Caki2 (cell line): ENCODE measurements around the gene ST3GAL3. TPM values are rescaled to one million over a fixed set of nuclear protein-coding genes. Genes with fewer than 3 reads are reported as not detected.
A peak's percentile ranks its signal among the peaks of the same experiment; 100 is the strongest.

ENCODE experiments used
- DNase-seq: peaks from one replicate; pipeline ENCODE4 v3.0.0-alpha.2; 2015; ENCODE audit warnings: low read depth
- in situ Hi-C: cut with HindIII; loops from 2 replicates; pipeline ENCODE4 v1.10.0; 2016; ENCODE audit warnings: low sequenced_read_pairs, low pct_unique_long_range_greater_than_20kb, mixed read lengths
- total RNA-seq: library from RNA; depleted of rRNA; stranded (reverse); fragments of >200 nt; shearing (Covaris generic); gene quantifications from 2 replicates; pipeline ENCODE4 v1.2.3, GENCODE V29; 2014; ENCODE audit warnings: low replicate concordance

The ST3GAL3 gene
- total RNA-seq, 1 experiment from 2014 or later: 18.0 TPM

DNA sequence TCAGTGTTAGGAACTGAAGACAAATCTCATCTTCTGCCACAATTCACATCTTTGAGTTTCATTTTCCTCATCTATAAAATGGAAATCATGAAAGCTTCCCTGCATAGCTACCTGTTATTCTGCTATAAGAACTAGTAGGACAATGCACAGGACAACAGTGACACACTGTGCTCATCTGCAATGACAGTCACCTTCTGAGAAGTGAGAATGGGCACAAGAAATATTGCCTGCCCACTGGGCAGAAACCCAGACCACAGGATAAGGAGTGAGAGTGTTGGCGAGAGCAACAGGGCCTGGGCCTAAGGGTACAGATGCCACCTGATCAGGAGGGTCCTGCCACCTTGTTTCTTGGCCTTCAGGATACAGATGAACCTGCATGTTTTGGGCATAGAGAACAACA, 203.0 kb downstream of the ST3GAL3 start:
- in situ Hi-C loops: no loop called here
- DNase-seq: no peak

DNA sequence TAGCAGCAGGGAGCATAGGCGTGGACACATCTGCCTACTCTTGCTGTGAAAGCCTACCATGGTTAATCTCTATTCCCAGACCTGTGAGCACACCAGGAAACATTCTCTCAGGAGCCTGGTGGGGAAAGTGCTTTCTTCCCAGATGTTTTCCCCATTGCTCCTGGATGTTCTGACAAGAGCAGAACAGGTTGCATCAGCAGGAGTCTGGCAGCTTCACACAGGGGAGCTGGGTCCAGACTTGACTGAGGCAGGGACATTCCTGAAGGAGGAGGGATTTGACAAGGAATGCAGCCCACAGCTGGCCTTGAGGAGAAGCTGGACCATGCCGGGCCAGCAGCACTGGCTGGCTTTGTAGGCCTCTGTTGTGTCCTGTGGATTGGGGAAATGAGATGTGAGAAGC, 205.3 kb downstream of the ST3GAL3 start:
- no peak for DNase-seq
- in situ Hi-C loops: no loop called here

DNA sequence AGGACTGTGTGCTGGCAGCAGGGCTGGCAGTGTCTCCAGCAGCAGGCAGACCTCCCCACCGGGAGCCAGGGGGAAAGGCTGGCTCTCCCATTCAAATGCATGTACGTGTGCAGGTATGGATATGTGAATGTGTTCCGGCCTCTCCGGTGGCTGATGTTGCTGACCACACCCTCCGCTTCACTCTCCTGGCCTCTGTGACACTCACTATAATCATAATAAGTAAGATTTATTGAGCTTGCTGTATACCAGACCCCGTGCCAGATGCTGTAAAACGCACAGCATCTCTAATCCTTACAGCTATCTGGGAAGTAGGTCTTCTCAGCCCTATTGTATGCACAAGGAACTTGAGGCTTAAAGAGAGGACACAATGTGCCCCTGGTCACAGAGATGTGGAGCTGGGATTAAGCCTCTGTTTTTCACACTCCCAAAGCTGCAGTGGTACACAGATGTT, 205.7 kb downstream of the ST3GAL3 start:
- in situ Hi-C loops: no loop called here
- no peak for DNase-seq

DNA sequence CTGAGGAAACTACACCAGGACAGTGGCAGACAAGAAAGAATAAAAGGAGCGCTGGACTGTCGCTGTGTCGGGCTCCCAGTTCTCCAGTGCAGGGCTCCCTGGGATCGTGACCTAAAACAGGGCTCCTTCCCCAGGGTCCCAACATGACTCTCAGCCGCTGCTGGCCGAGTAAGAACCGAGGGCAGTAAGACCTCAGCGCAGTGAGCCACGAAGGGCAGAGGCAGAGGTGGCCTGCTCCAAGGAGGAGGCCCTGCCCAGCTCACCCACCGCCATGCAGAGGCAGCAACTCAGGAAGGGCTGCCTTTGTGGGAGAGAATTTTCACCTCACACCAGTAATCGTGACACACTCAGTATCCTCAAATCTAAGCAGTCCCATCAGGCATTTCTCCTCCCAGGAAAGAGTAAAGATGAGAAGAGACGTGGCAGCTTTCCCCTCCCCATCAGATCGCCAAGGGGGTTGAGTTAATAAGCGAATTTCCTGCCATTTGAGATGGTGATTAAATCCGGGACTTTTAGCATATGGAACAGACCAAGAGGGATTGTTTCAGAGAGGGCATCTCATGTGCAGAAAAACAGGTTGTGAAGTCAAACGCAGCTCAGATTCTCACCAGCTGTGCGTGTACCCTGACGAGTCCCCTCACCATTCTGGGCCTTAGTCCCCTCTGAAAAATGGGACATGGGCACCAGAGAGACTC, 206.5 kb downstream of the ST3GAL3 start:
- no peak for DNase-seq
- in situ Hi-C loops: no loop called here

DNA sequence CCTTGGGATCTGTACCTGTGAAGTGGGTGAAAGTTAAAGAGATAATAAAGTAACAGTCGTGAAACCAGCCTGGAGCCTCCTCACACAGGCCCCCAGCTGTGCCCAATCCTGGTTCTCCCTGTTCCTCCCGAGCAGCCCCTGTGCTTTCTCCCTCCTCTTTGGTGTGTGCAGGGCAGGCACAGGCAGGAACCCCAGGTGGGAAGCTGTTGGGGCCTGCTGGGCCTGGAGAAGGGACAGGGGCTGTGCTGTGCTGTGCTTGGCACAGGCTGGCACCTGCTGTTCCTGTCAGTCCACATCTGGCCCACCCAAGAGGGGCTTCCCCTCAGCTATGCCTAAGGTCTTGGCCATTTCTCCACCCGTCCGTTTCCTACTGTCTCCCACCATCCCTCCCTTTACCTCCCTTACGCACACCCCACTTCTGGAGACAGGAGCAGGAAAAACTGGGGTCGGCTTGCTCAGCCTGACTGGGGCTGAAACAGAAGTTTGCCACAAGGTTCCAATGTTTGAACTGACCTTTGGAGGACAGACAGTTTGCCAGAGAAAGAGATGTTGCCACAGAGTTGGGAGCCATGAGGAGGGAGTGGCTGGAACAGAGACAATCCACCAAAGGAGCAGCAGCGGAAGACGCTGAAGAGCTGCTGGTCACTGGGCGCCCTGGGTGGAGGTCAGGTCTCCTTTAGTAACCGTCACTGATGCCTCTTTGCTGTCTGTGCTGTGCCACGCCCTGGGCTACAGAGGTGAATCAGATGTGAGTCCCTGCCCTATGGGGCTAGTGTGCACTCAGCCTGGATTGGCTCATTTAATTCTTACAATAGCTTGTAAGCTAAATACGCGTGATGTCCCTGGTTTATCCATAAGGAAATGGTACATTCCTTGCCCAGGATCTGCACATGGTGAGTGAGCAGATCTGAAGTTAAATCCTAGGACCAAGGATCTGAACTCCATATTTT, 207.5 kb downstream of the ST3GAL3 start:
- DNase-seq: no peak
- in situ Hi-C loops: no loop called here

DNA sequence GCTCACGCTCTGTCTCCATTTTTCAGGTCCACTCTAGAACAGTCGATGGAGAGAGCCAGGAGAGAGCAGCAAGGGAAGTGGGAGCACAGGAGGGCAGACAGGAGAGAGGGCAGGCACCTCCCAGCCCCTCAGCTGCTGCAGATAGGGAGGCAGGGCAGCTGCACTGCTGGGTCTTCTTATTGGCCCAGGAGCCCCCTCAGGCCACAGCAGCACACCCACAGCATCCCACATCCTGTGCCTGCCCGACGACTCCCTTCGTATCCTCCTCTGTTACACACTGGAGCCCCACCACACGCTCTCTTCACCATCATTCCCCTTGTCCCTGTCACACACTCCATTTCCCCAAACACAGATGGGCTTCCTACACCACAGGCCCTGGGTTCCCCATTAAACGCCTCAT, 212.6 kb downstream of the ST3GAL3 start:
- in situ Hi-C loops: no loop called here
- no peak for DNase-seq

DNA sequence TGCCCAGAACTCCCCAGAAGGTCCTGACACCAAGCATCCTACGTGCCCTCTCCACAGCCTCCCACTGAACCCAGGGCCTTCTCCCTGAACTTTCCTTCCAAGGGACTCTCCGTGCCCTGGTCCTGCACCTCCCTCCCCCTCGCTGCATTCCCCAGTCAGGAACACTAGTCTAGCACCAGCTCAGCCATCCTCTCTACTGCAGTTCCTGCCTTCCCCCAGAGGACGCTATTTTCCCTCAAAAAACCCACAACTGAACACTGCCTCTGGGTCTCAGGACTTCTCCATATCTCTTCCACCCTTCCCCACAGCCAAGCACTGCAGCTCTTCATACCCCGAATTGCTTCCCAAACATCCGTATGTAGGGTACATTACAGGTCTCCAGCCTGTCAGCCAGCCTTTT, 213.7 kb downstream of the ST3GAL3 start:
- no peak for DNase-seq
- in situ Hi-C loops: no loop called here

DNA sequence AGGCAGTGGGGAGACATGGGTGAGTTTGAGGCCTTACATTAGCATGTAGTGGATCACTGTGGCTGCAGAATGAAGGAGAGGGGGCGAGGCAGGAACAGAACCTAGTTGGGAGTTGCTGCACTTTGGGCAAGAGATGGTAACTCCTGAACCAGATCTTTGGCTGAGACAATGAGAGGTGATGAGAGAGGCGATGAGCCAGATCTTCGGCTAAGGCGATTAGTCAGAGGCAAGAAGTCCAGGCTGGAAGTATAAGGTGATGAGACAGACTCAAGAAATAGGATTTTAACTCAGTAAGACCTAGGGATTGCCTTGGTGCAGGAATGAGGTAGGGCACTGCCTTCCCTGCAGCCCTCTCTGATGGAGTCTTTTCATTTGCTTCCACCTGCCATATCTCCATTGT, 217.2 kb downstream of the ST3GAL3 start:
- DNase-seq: no peak
- in situ Hi-C loops: no loop called here

DNA sequence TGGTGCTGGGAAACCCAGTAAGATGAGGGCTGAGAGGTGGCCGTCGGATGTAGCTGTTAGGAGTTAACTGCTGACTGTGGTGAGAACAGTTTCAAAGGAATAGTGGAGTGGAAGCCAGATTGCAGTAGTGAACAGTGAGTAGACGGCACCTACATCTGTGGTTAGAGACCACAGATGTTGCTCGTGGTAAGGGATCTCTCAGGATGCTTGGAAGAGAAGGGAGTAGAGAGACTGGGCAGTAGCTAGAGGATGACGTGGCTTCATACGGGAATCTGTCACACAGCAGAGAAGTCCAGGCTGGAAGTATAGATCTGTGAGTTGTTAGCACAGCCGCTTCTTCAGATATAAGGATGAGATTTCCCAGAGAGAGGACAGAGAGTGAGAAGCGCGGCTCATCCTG, 218.5 kb downstream of the ST3GAL3 start:
- in situ Hi-C loops: no loop called here
- DNase-seq: no peak

DNA sequence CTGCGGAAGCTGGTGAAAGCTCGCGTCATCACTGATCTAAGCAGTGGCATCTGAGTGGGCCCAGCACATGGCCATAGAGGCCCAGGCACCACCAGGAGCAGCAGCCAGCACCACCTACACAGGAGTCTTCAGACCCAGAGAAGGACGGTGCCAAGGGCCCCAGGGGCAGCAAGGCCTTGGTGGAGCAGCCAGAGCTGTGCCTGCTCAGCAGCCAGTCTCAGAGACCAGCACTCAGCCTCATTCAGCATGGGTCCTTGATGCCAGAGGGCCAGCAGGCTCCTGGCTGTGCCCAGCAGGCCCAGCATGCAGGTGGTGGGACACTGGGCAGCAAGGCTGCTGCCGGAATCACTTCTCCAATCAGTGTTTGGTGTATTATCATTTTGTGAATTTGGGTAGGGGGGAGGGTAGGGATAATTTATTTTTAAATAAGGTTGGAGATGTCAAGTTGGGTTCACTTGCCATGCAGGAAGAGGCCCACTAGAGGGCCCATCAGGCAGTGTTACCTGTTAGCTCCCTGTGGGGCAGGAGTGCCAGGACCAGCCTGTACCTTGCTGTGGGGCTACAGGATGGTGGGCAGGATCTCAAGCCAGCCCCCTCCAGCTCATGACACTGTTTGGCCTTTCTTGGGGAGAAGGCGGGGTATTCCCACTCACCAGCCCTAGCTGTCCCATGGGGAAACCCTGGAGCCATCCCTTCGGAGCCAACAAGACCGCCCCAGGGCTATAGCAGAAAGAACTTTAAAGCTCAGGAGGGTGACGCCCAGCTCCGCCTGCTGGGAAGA, 223.0 kb downstream of the ST3GAL3 start:
- in situ Hi-C loops: no loop called here
- DNase-seq: no peak

DNA sequence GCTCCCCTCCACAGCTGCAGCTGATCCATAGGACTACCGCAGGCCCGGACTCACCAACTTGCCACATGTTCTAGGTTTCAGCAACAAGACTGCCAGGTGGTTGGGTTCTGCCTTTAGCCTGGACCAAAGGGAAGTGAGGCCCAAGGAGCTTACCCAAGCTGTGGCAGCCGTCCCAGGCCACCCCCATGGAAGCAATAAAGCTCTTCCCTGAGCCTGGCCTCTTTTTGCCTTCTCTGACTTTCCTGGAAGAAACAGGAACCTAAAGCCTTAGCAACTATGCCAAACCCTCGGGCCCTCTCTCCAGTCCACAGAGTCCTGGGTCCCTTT, 223.6 kb downstream of the ST3GAL3 start:
- DNase-seq: no peak
- in situ Hi-C loops: no loop called here

DNA sequence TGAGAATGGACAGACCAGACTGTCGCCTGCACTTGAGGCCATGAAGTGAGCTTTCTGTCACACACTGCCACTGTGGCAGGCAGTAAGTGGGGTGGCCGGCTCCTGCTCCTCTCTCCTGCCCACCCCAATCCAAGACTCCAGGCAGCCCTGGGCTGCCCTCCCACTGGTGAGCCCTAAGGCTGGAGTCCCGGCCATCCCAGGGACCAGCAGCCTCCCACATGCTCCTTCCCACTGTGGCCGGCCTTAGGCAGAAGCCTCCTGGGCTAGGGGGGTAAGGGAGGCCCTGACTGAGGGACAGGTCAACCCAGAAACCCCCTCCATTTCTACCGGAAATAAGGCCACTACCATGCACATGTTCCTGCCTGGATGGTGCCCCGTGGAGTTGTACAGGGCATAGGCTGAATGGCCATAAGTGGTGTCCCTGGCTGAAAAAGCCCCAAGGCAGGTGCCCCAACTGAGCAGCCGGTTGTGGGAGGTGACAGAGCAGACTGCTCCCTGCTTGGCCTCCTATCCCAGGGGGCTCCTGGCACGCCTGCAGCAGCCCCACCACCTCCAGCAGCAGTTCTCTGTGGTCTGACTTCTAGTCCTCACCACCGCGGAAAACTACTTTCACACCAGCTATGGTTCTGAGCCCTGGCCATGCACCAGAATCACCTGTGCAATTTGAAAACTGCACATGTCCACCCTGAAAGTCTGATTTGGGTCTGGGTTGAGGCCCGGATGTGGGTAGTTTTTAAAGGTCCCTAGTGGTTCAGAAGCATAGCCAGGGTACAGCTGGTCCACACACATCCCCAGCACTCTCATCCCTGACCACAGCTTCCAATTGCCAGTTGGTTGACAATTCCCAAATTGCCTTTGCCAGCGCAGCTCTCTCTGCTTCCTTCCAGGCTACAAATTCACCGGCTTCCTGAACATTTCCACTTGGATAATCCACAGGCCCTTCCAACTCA, 224.7 kb downstream of the ST3GAL3 start:
- in situ Hi-C loops: no loop called here
- DNase-seq: no peak

DNA sequence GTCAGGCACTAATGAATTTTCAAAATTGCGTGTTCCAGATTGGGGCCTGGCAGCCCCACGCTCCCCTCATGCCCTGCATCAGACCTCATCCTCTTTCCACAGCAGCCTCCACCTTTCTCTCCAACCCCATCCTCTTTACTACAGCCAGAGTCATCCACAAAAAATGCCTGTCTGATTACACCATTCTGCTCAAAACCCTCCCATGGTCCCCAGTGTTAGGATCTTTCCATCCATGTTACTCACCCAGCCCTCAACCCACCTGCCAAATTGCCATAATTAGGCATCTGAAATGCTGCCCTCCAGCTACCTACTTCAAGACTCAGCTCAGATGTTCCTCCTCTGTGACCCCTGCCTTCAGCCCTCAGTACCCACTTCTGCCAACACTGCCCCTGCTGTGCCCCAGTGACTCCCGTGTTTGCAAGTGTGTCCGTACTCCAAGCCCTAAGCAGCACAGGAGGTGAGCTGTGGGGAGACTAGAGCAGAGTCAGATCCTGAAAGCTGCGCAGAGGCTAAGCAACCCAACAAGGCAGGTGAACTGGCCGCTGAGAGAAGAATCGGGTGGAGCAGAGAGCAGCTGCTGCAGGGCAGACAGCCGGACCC, 225.6 kb downstream of the ST3GAL3 start:
- in situ Hi-C loops: no loop called here
- no peak for DNase-seq

DNA sequence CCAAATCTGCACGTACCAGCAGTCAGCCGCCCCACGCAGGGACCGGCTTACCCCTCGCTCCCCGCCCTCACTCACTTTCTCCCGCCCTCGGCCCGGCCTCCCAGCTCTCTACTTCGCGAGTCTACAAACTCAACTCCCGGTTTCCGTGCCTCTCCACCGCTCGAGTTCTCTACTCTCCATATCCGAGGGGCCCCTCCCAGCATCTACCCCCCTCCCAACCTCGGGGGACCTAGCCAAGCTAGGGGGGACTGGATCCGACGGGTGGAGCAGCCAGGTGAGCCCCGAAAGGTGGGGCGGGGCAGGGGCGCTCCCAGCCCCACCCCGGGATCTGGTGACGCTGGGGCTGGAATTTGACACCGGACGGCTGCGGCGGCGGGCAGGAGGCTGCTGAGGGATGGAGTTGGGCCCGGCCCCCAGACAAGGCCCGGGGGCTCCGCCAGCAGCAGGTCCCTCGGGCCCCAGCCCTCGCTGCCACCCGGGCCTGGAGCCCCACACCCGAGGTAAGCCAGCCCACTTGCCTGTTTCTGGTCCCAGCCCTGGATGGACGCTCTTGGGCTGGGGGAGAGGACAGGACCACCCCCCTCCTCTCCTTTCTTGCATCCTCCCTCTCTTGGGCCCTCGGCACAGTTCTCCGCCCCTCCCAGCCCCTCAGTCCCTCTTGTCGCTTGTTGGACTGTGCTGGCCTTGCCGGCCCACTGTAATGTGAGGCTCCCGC, 226.2 kb downstream of the ST3GAL3 start, which contains the start of gene ARTN:
ARTN (plus strand) TSS at position 416 of the 715 bp plus-strand sequence. CDS start 1,856 bp downstream, outside the sequence.
- in situ Hi-C loops: no loop called here
- DNase-seq: no peak

DNA sequence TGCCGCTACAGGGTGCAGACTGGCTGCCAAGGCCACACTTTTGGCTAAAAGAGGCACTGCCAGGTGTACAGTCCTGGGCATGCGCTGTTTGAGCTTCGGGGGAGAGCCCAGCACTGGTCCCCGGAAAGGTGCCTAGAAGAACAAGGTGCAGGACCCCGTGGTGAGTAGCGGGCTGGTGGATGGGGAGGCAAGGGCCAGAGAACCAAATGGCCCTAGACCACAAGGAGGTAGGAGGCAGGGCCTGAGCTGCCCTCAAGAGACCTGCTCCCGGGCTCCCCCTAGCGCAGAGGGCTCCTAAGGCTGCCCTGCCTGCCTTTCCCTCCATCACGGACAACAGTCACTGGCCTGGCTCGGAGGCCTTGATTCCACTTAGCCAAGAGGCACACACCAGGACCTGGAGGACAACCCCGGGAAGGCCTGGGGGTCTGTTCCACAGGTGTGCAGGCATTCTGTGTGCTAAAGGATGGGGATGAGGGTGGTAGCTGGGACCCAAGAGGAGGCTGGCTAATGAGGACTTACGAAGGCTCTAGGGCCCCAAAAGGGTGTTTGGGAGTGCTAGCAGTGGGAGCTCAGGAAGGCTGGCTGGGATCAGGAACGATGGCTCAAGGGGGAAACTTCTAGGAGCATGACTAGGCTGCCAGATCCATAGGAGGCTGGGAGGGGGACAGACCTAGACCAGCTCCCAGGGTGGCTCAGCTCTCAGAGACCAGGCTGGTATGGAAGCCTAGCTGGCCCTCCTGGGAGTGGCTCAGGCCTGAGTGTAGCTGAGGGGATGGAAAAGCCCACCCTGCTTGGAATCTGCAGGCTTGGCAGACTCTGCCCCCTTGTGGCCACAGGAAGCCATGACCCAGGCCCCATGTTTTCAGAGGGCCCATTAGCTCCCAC, 227.0 kb downstream of the ST3GAL3 start:
- peak; percentile 54 for DNase-seq
- in situ Hi-C loops: no loop called here

DNA sequence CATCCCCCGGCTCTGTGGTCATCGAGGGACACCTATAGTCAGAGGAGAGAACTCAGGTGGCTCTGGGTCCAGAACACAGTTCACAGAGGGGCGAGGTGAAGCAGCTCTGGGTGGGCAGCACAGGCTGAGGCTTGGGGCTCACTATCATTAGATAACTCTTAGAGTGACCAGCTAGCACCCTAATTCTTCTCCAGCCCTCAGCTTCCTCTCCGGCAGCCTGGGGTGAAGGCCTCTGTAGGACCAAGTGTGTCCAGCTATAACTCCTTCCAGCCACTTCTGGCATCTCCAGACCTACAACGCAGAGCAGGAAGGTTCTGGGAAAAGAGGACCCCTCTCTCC, 227.6 kb downstream of the ST3GAL3 start:
- in situ Hi-C loops: no loop called here
- no peak for DNase-seq
